DMS114 treated with DMSO at 0.1 percent for 48 hours (cell line): ENCODE results near the gene NRP2.

Experiments
- DNase-seq: peaks from one replicate; lab custom pipeline; 2025; ENCODE audit not compliant: unreplicated experiment; lab: John Stamatoyannopoulos, UW

The NRP2 gene

GRCh38 chr2:205686783-205687640 lies 4.7 kb downstream of the NRP2 start:
- DNase-seq, result peak; percentile 22

- DNase-seq, result no peak
These were observed 5.3 kb downstream of the NRP2 start for GRCh38 chr2:205687641-205687956.

GRCh38 chr2:205688417-205689200 lies 6.3 kb downstream of the NRP2 start:
- DNase-seq, result no peak

GRCh38 chr2:205689820-205690219 lies 7.5 kb downstream of the NRP2 start:
- no peak for DNase-seq

- DNase-seq, result no peak
These were observed 9.8 kb downstream of the NRP2 start for GRCh38 chr2:205692104-205692503.

GRCh38 chr2:205694256-205694655 lies 12.0 kb downstream of the NRP2 start:
- DNase-seq, result no peak

GRCh38 chr2:205695460-205695991 lies 13.2 kb downstream of the NRP2 start:
- no peak for DNase-seq

- no peak for DNase-seq
These were observed 14.1 kb downstream of the NRP2 start for GRCh38 chr2:205696331-205696926.

GRCh38 chr2:205696927-205697441 lies 14.7 kb downstream of the NRP2 start:
- no peak for DNase-seq

- DNase-seq, result no peak
These were observed 16.3 kb downstream of the NRP2 start for GRCh38 chr2:205698286-205699268.

- DNase-seq, result no peak
These were observed 17.4 kb downstream of the NRP2 start for GRCh38 chr2:205699515-205700289.

GRCh38 chr2:205700331-205701132 lies 18.2 kb downstream of the NRP2 start:
- DNase-seq, result no peak

GRCh38 chr2:205701509-205701908 lies 19.2 kb downstream of the NRP2 start:
- no peak for DNase-seq

GRCh38 chr2:205702576-205702975 lies 20.3 kb downstream of the NRP2 start:
- no peak for DNase-seq

GRCh38 chr2:205703471-205704126 lies 21.3 kb downstream of the NRP2 start:
- DNase-seq, result no peak

- no peak for DNase-seq
These were observed 21.9 kb downstream of the NRP2 start for GRCh38 chr2:205704127-205704741.

GRCh38 chr2:205705511-205706349 lies 23.4 kb downstream of the NRP2 start:
- DNase-seq, result no peak
